Tibial nerve (tissue), 4 donors: ENCODE results near the gene PTPRD.

Source experiments
- CTCF ChIP-seq, 5 experiments: fragments of 200-600 bp in 3 of 5; fragments of 450-650 bp in 2 of 5; sonication (generic) in 3 of 5; IDR thresholded peaks; one replicate each; pipeline ENCODE4 v1.5.1; 2016 to 2019; ENCODE audit warnings: antibody characterized with exemption in 5 of 5, mild to moderate bottlenecking in 3 of 5, moderate library complexity in 2 of 5
- EP300 ChIP-seq, 2 donors: sonication (generic); formaldehyde crosslinking; IDR thresholded peaks; one replicate each; pipeline ENCODE4 v1.6.1; 2017; ENCODE audit warnings: antibody characterized with exemption in 2 of 2, mild to moderate bottlenecking in 1 of 2
- POLR2A ChIP-seq, 2 donors: fragments of 450-650 bp; IDR thresholded peaks; one replicate each; pipeline ENCODE4 v1.6.1; 2017; ENCODE audit warnings: antibody characterized with exemption in 2 of 2, mild to moderate bottlenecking in 2 of 2, moderate library complexity in 2 of 2

- TF ChIP-seq CTCF (IDR thresholded peaks at IDR 0.05) (no peak), POLR2A (IDR thresholded peaks at IDR 0.05) (no peak), EP300 (IDR thresholded peaks at IDR 0.05) (no peak)
Measured at GRCh38 chr9:8899511-8899910, 1713.3 kb downstream of the PTPRD start.
